Suprapubic skin (tissue), 4 donors: ENCODE measurements around the gene KHSRP.

Source experiments
- CTCF ChIP-seq, 2 donors: fragments of 200-600 bp in 1 of 2; fragments of 450-650 bp in 1 of 2; sonication (generic) in 1 of 2; IDR thresholded peaks; one replicate each; pipeline ENCODE4 v1.5.1; 2016 to 2019; ENCODE audit warnings: antibody characterized with exemption in 2 of 2, mild to moderate bottlenecking in 1 of 2, moderate library complexity in 1 of 2
- EP300 ChIP-seq: sonication (generic); formaldehyde crosslinking; IDR thresholded peaks from one replicate; pipeline ENCODE4 v1.6.1; 2017; ENCODE audit warnings: antibody characterized with exemption
- POLR2A ChIP-seq, 2 donors: fragments of 450-650 bp; IDR thresholded peaks; one replicate each; pipeline ENCODE4 v1.6.1; 2017; ENCODE audit warnings: antibody characterized with exemption in 2 of 2, mild to moderate bottlenecking in 2 of 2, moderate library complexity in 2 of 2
- POLR2AphosphoS5 ChIP-seq, 3 donors: sonication (generic); formaldehyde crosslinking; IDR thresholded peaks; one replicate each; pipeline ENCODE4 v1.6.1; 2017; ENCODE audit warnings: antibody characterized with exemption in 3 of 3

GRCh38 chr19:6409346-6409745 lies 15.3 kb downstream of the KHSRP start:
- no peak for TF ChIP-seq EP300
- no peak for TF ChIP-seq POLR2A (IDR thresholded peaks at IDR 0.05)
- no peak for TF ChIP-seq CTCF (IDR thresholded peaks at IDR 0.05)
- TF ChIP-seq POLR2AphosphoS5 (IDR thresholded peaks at IDR 0.05) = no peak
